ENCODE results near the gene PTPRM. TPM values are rescaled to one million over a fixed set of nuclear protein-coding genes. Genes with fewer than 3 reads are reported as not detected.

Gene PTPRM
- total and polyA plus RNA-seq, 5 donors from 2014 or later = 1.1 to 4.6 (median 3.6) TPM

- Mint-ChIP-seq H3K36me3 (no peaks in the 10 kb centered on the region), H3K4me3 (no peak overlapping the region), H3K9me3 (peaks cover 0 to 1% (median 0%) of the 10 kb centered on the region in 7 donors), H3K27ac (peak overlapping the region in 1 of 3 donors; percentile 69), H3K27me3 (no peaks in the 10 kb centered on the region), H3K4me1 (no peaks in the 10 kb centered on the region)
- H3K27me3 ChIP-seq (ENCODE audit: control insufficient read depth, insufficient read depth, low read length) = no peaks in the 10 kb centered on the region
- H3K36me3 ChIP-seq (ENCODE audit: control insufficient read depth, insufficient read depth, low read length) = no peaks in the 10 kb centered on the region
- no peaks in the 10 kb centered on the region for H3K9me3 ChIP-seq (ENCODE audit: control insufficient read depth in 2 of 2, low read length in 2 of 2)
- H3K27ac ChIP-seq (ENCODE audit: insufficient read depth, low read length, poor library complexity, severe bottlenecking) = no peak overlapping the region
- ATAC-seq (ENCODE audit: low read depth in 2 of 2) = no peak
- H3K4me3 ChIP-seq (ENCODE audit: low read depth, low read length) = no peak overlapping the region
- H3K4me1 ChIP-seq (ENCODE audit: control insufficient read depth, insufficient read depth, low read length, poor library complexity, severe bottlenecking) = no peaks in the 10 kb centered on the region
- DNase-seq = no peak
These were observed 766.8 kb downstream of the PTPRM start for GRCh38 chr18:8333961-8334360.

- Histone ChIP-seq H3K27me3 (ENCODE audit: control insufficient read depth, insufficient read depth, low read length) (no peaks in the 10 kb centered on the region), H3K9me3 (ENCODE audit: control insufficient read depth in 2 of 2, low read length in 2 of 2) (no peaks in the 10 kb centered on the region), H3K4me3 (ENCODE audit: low read depth, low read length) (no peak overlapping the region), H3K27ac (ENCODE audit: insufficient read depth, low read length, poor library complexity, severe bottlenecking) (no peak overlapping the region), H3K4me1 (ENCODE audit: control insufficient read depth, insufficient read depth, low read length, poor library complexity, severe bottlenecking) (no peaks in the 10 kb centered on the region), H3K36me3 (ENCODE audit: control insufficient read depth, insufficient read depth, low read length) (no peaks in the 10 kb centered on the region)
- ATAC-seq (ENCODE audit: low read depth in 2 of 2) = no peak
- H3K27ac Mint-ChIP-seq = no peak overlapping the region
- H3K4me3 Mint-ChIP-seq = no peak overlapping the region
- no peaks in the 10 kb centered on the region for H3K9me3 Mint-ChIP-seq
- DNase-seq = no peak
- H3K36me3 Mint-ChIP-seq = no peaks in the 10 kb centered on the region
- H3K27me3 Mint-ChIP-seq = no peaks in the 10 kb centered on the region
- H3K4me1 Mint-ChIP-seq = no peaks in the 10 kb centered on the region
These were observed 770.1 kb downstream of the PTPRM start for GRCh38 chr18:8337211-8337610.

- DNase-seq = no peak
These were observed 772.1 kb downstream of the PTPRM start for GRCh38 chr18:8339210-8339609.

GRCh38 chr18:8339952-8340351, 772.8 kb downstream of the PTPRM start:
- Histone ChIP-seq H3K4me3 (ENCODE audit: low read depth, low read length) (no peak overlapping the region), H3K27me3 (ENCODE audit: control insufficient read depth, insufficient read depth, low read length) (no peaks in the 10 kb centered on the region), H3K9me3 (ENCODE audit: control insufficient read depth in 2 of 2, low read length in 2 of 2) (no peaks in the 10 kb centered on the region), H3K36me3 (ENCODE audit: control insufficient read depth, insufficient read depth, low read length) (no peaks in the 10 kb centered on the region), H3K27ac (ENCODE audit: insufficient read depth, low read length, poor library complexity, severe bottlenecking) (no peak overlapping the region), H3K4me1 (ENCODE audit: control insufficient read depth, insufficient read depth, low read length, poor library complexity, severe bottlenecking) (no peaks in the 10 kb centered on the region)
- DNase-seq (no peak), ATAC-seq (ENCODE audit: low read depth in 2 of 2) (no peak)
- Mint-ChIP-seq H3K4me1 (no peaks in the 10 kb centered on the region), H3K27me3 (no peaks in the 10 kb centered on the region), H3K9me3 (peaks cover 0 to 3% (median 0%) of the 10 kb centered on the region in 7 donors), H3K27ac (no peak overlapping the region), H3K36me3 (no peaks in the 10 kb centered on the region), H3K4me3 (no peak overlapping the region)

More at GRCh38 chr18:8339210-8339609, 772.1 kb downstream of the PTPRM start:
- no peaks in the 10 kb centered on the region for H3K9me3 ChIP-seq (ENCODE audit: control insufficient read depth in 2 of 2, low read length in 2 of 2)
- no peak overlapping the region for H3K4me3 Mint-ChIP-seq
- H3K36me3 ChIP-seq (ENCODE audit: control insufficient read depth, insufficient read depth, low read length) = no peaks in the 10 kb centered on the region
- H3K27ac Mint-ChIP-seq = no peak overlapping the region
- peaks cover 0 to 1% (median 0%) of the 10 kb centered on the region in 7 donors for H3K9me3 Mint-ChIP-seq
- H3K27me3 Mint-ChIP-seq = no peaks in the 10 kb centered on the region
- H3K27ac ChIP-seq (ENCODE audit: insufficient read depth, low read length, poor library complexity, severe bottlenecking) = no peak overlapping the region
- H3K36me3 Mint-ChIP-seq = no peaks in the 10 kb centered on the region
- ATAC-seq (ENCODE audit: low read depth in 2 of 2) = no peak
- H3K4me3 ChIP-seq (ENCODE audit: low read depth, low read length) = no peak overlapping the region
- no peaks in the 10 kb centered on the region for H3K4me1 Mint-ChIP-seq
- H3K4me1 ChIP-seq (ENCODE audit: control insufficient read depth, insufficient read depth, low read length, poor library complexity, severe bottlenecking) = no peaks in the 10 kb centered on the region
- no peaks in the 10 kb centered on the region for H3K27me3 ChIP-seq (ENCODE audit: control insufficient read depth, insufficient read depth, low read length)

- H3K27me3 ChIP-seq (ENCODE audit: control insufficient read depth, insufficient read depth, low read length) = no peaks in the 10 kb centered on the region
- Mint-ChIP-seq H3K27me3 (no peaks in the 10 kb centered on the region), H3K36me3 (no peaks in the 10 kb centered on the region), H3K4me1 (no peaks in the 10 kb centered on the region), H3K4me3 (no peak overlapping the region), H3K27ac (no peak overlapping the region), H3K9me3 (peaks cover 0 to 3% (median 0%) of the 10 kb centered on the region in 7 donors)
- no peak overlapping the region for H3K27ac ChIP-seq (ENCODE audit: insufficient read depth, low read length, poor library complexity, severe bottlenecking)
- H3K36me3 ChIP-seq (ENCODE audit: control insufficient read depth, insufficient read depth, low read length) = no peaks in the 10 kb centered on the region
- H3K9me3 ChIP-seq (ENCODE audit: control insufficient read depth in 2 of 2, low read length in 2 of 2) = no peaks in the 10 kb centered on the region
- ATAC-seq (ENCODE audit: low read depth in 2 of 2) (no peak), DNase-seq (no peak)
- H3K4me1 ChIP-seq (ENCODE audit: control insufficient read depth, insufficient read depth, low read length, poor library complexity, severe bottlenecking) = no peaks in the 10 kb centered on the region
- no peak overlapping the region for H3K4me3 ChIP-seq (ENCODE audit: low read depth, low read length)
These were observed 774.5 kb downstream of the PTPRM start for GRCh38 chr18:8341481-8342230.

- no peak overlapping the region for H3K4me3 Mint-ChIP-seq
- Histone ChIP-seq H3K9me3 (ENCODE audit: control insufficient read depth in 2 of 2, low read length in 2 of 2) (no peaks in the 10 kb centered on the region), H3K4me1 (ENCODE audit: control insufficient read depth, insufficient read depth, low read length, poor library complexity, severe bottlenecking) (no peaks in the 10 kb centered on the region), H3K4me3 (ENCODE audit: low read depth, low read length) (no peak overlapping the region), H3K27me3 (ENCODE audit: control insufficient read depth, insufficient read depth, low read length) (no peaks in the 10 kb centered on the region), H3K36me3 (ENCODE audit: control insufficient read depth, insufficient read depth, low read length) (no peaks in the 10 kb centered on the region), H3K27ac (ENCODE audit: insufficient read depth, low read length, poor library complexity, severe bottlenecking) (no peak overlapping the region)
- H3K9me3 Mint-ChIP-seq = peaks cover 0 to 2% (median 0%) of the 10 kb centered on the region in 7 donors
- no peaks in the 10 kb centered on the region for H3K27me3 Mint-ChIP-seq
- H3K27ac Mint-ChIP-seq = no peak overlapping the region
- no peaks in the 10 kb centered on the region for H3K4me1 Mint-ChIP-seq
- H3K36me3 Mint-ChIP-seq = no peaks in the 10 kb centered on the region
- no peak for ATAC-seq (ENCODE audit: low read depth in 2 of 2)
- DNase-seq = no peak
These were observed 781.1 kb downstream of the PTPRM start for GRCh38 chr18:8348051-8348720.

- Histone ChIP-seq H3K27me3 (ENCODE audit: control insufficient read depth, insufficient read depth, low read length) (no peaks in the 10 kb centered on the region), H3K4me3 (ENCODE audit: low read depth, low read length) (no peak overlapping the region), H3K9me3 (ENCODE audit: control insufficient read depth in 2 of 2, low read length in 2 of 2) (no peaks in the 10 kb centered on the region), H3K4me1 (ENCODE audit: control insufficient read depth, insufficient read depth, low read length, poor library complexity, severe bottlenecking) (no peaks in the 10 kb centered on the region), H3K27ac (ENCODE audit: insufficient read depth, low read length, poor library complexity, severe bottlenecking) (no peak overlapping the region), H3K36me3 (ENCODE audit: control insufficient read depth, insufficient read depth, low read length) (no peaks in the 10 kb centered on the region)
- Mint-ChIP-seq H3K27ac (no peak overlapping the region), H3K9me3 (peaks cover 0 to 2% (median 0%) of the 10 kb centered on the region in 7 donors), H3K27me3 (no peaks in the 10 kb centered on the region), H3K36me3 (no peaks in the 10 kb centered on the region), H3K4me3 (no peak overlapping the region), H3K4me1 (no peaks in the 10 kb centered on the region)
- DNase-seq = no peak
- no peak for ATAC-seq (ENCODE audit: low read depth in 2 of 2)
These were observed 782.6 kb downstream of the PTPRM start for GRCh38 chr18:8349608-8350323.
